Metanephros (tissue), 2 donors: Measurements from ENCODE around the gene PRUNE1. TPM values are rescaled to one million over a fixed set of nuclear protein-coding genes. Genes with fewer than 3 reads are reported as not detected.

ENCODE experiments used
- small RNA-seq: library from RNA; depleted of rRNA; stranded (forward); fragments of <200 nt; gene quantifications from one replicate; pipeline ENCODE3, GENCODE V24; 2014; ENCODE audit warnings: low replicate concordance
- total RNA-seq: library from RNA; depleted of rRNA; stranded (reverse); fragments of >200 nt; gene quantifications from one replicate; pipeline ENCODE4 v1.2.3, GENCODE V29; 2014

The PRUNE1 gene
- total RNA-seq, result 26.0 TPM

GRCh38 chr1:151008244-151009205 is at the start of gene PRUNE1:
TSS of gene PRUNE1 (plus strand) at chr1:151008449. CDS start at chr1:151008633, 184 bp downstream.

GRCh38 chr1:150974580-150975478 is 33.4 kb upstream of the PRUNE1 start, which contains the start of gene CERS2:
TSS of gene CERS2 (minus strand) at chr1:150974835. CDS start at chr1:150969090, 5,745 bp downstream.

DNA sequence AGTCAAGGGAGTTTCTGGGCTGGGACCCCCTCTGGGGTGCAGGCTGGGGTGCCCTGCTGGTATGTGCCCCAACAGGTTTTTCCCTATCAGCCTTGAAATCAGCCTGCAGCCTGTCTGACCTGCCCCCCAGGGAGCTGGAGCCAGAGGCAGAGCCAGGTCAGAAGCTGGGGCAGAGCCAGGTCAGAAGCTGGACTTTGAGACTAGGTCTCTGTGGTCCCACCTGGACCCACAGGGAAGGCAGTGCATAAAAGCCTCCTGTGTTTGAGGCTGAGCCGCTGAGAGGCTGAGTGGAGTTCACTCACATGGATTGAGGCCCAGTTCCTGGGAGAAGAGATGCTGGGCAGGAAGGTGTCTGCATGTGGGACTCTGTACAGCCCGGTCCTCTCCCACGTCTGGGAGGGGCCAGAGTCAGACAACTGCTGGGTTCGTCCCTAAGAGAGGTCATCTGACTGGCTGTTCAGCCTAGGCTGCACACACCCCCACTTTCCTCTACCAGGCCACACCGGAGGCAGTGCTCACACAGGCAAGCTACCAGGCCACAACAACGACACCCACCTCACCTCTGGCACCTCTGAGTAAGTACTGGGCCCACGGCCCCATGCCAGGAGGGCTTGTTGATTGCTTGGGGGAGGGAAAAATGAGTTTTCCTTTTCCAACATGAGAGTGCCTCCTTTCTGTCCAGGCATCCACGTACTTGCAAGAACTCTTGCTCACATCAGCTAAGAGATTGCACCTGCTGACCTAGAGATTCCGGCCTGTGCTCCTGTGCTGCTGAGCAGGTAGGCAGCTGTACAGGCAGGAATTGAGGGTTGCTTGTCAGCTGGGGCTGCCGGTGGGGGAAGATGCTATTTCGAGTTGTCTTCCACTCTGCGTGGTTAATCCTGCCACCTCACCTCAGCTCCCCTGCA is 26.2 kb upstream of the PRUNE1 start, which contains the start of gene ANXA9:
Gene ANXA9 (plus strand): TSS at position 488 of the 908 bp plus-strand sequence. CDS start 814 bp downstream, outside the sequence.

GRCh38 chr1:151006327-151007052 is 1.8 kb upstream of the PRUNE1 start, which contains the start of gene MINDY1:
TSS of gene MINDY1 (minus strand) at chr1:151006902. CDS start at chr1:151002617, 4,285 bp downstream.

DNA sequence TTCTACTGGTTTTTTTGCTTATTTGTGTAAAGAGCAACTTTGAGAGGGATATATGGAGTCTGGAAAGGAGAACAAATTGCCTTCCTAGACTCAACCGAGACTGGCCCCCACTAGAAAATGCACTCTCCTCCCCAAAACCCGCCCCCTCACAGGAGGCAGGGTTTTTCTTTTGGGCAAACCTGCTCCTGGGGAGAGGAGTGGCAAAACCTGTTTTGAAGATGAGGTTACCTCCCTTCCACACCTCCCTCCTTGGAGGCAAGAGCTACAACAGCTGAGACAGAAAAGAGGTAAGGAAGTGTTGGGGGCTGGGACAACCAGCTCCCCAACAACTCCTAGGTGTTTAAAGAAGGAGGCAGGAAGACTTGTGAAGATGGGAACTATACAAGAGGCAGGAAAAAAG is 28.1 kb downstream of the PRUNE1 start, which contains the start of gene BNIPL:
Gene BNIPL (plus strand): TSS at position 231 of the 400 bp plus-strand sequence. CDS start 140 bp downstream, at position 371.

DNA sequence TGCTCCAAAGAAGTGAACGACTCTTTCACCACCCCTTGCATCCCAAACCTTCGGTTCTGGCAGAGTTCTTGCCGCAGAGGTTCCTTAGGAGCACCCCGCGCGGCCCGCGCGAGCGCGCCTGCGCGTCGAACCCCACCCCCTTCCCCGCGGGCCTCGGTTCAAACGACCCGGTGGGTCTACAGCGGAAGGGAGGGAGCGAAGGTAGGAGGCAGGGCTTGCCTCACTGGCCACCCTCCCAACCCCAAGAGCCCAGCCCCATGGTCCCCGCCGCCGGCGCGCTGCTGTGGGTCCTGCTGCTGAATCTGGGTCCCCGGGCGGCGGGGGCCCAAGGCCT is 39.3 kb downstream of the PRUNE1 start, which contains the start of gene C1orf56:
Gene C1orf56 (plus strand): TSS at position 161 of the 334 bp plus-strand sequence. CDS start 97 bp downstream, at position 258.

GRCh38 chr1:151059109-151060006 is 51.1 kb downstream of the PRUNE1 start, which contains the start of gene CDC42SE1:
TSS of gene CDC42SE1 (minus strand) at chr1:151059622. CDS start at chr1:151055730, 3,892 bp downstream.

GRCh38 chr1:151060007-151060656 is 51.9 kb downstream of the PRUNE1 start, which contains the start of gene MLLT11:
TSS of gene MLLT11 (plus strand) at chr1:151060397. CDS start at chr1:151067225, 6,828 bp downstream.

GRCh38 chr1:151070474-151071276 is 62.4 kb downstream of the PRUNE1 start, which contains the start of gene GABPB2:
TSS of gene GABPB2 (plus strand) at chr1:151070761. CDS start at chr1:151088190, 17,429 bp downstream.

Small RNA genes within 50 kb of the gene (small RNA-seq; reads per million reads assigned to genes)
- gene RNU6-884P, result not detected

Other genes starting within 250 kb of the PRUNE1 start
- gene CTSS, start 242.7 kb upstream of the PRUNE1 start, total RNA-seq, result 46.1 TPM
- gene CTSK, start 200.2 kb upstream of the PRUNE1 start, total RNA-seq, result 20.7 TPM
- 53.2 TPM for gene ARNT, start 131.8 kb upstream of the PRUNE1 start, total RNA-seq
- not detected for gene CTXND2, start 121.3 kb upstream of the PRUNE1 start, total RNA-seq
- gene SETDB1, start 82.1 kb upstream of the PRUNE1 start, total RNA-seq, result 61.7 TPM
- 123 TPM for gene CERS2, start 33.6 kb upstream of the PRUNE1 start, total RNA-seq
- gene ANXA9, start 26.2 kb upstream of the PRUNE1 start, total RNA-seq, result 8.5 TPM
- gene MINDY1, start 1.5 kb upstream of the PRUNE1 start, total RNA-seq, result 45.6 TPM
- 1.9 TPM for gene BNIPL, start 28.1 kb downstream of the PRUNE1 start, total RNA-seq
- 5.5 TPM for gene C1orf56, start 39.3 kb downstream of the PRUNE1 start, total RNA-seq
- 48.6 TPM for gene CDC42SE1, start 51.2 kb downstream of the PRUNE1 start, total RNA-seq
- gene MLLT11, start 51.9 kb downstream of the PRUNE1 start, total RNA-seq, result 4.1 TPM
- gene GABPB2, start 62.3 kb downstream of the PRUNE1 start, total RNA-seq, result 18.2 TPM
- gene SEMA6C, start 138.2 kb downstream of the PRUNE1 start, total RNA-seq, result 39.0 TPM
- 2.3 TPM for gene TNFAIP8L2, start 148.2 kb downstream of the PRUNE1 start, total RNA-seq
- 12.6 TPM for gene LYSMD1, start 157.5 kb downstream of the PRUNE1 start, total RNA-seq
- gene SCNM1, start 157.7 kb downstream of the PRUNE1 start, total RNA-seq, result 20.4 TPM
- 12.4 TPM for gene TMOD4, start 167.5 kb downstream of the PRUNE1 start, total RNA-seq
- 26.0 TPM for gene VPS72, start 181.7 kb downstream of the PRUNE1 start, total RNA-seq
- 70.8 TPM for gene PIP5K1A, start 190.1 kb downstream of the PRUNE1 start, total RNA-seq
- gene PSMD4, start 246.3 kb downstream of the PRUNE1 start, total RNA-seq, result 97.2 TPM